ENCODE measurements around the gene CEP83.

DNA sequence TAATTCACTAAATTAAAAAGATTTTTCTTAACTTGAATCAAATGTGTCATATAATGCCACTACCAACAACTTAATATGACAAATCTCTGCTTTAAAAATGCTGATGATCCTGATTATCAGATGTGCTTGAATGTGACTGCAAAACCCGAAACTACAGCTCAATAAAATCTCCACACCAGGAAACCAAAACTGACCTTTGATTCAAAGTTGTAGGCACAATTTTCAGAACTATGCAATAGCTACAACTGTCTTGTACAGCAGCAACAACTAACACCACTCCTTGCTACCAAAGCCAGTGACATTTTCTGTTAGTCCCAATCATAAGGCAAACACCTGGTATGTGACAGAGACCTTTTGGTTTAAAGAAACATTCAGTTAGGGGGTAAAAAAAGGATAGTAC is 147.3 kb downstream of the CEP83 start:
- TF ChIP-seq TCF7L2 (IDR thresholded peaks at IDR 0.05; ENCODE audit: borderline replicate concordance, extremely low read depth, insufficient read depth, insufficient read length) (no peak), POLR2A (IDR thresholded peaks at IDR 0.05; ENCODE audit: borderline replicate concordance, extremely low read depth, insufficient read depth, insufficient read length) (no peak), CBX3 (IDR thresholded peaks at IDR 0.05; ENCODE audit: low read depth) (no peak), FOSL1 (IDR thresholded peaks at IDR 0.05; ENCODE audit: low read depth) (no peak), SP1 (IDR thresholded peaks at IDR 0.05; ENCODE audit: low read depth) (no peak), SRF (IDR thresholded peaks at IDR 0.05; ENCODE audit: low read depth) (no peak), EZH2phosphoT487 (IDR thresholded peaks at IDR 0.05; ENCODE audit: borderline replicate concordance) (no peak), RAD21 (IDR thresholded peaks at IDR 0.05; ENCODE audit: low read depth) (no peak), EZH2 (IDR thresholded peaks at IDR 0.05) (no peak), POLR2AphosphoS5 (IDR thresholded peaks at IDR 0.05; ENCODE audit: low read depth, low read length) (no peak), ELF1 (IDR thresholded peaks at IDR 0.05; ENCODE audit: borderline replicate concordance, low read depth) (no peak)
- TF ChIP-seq, protein P1, sequence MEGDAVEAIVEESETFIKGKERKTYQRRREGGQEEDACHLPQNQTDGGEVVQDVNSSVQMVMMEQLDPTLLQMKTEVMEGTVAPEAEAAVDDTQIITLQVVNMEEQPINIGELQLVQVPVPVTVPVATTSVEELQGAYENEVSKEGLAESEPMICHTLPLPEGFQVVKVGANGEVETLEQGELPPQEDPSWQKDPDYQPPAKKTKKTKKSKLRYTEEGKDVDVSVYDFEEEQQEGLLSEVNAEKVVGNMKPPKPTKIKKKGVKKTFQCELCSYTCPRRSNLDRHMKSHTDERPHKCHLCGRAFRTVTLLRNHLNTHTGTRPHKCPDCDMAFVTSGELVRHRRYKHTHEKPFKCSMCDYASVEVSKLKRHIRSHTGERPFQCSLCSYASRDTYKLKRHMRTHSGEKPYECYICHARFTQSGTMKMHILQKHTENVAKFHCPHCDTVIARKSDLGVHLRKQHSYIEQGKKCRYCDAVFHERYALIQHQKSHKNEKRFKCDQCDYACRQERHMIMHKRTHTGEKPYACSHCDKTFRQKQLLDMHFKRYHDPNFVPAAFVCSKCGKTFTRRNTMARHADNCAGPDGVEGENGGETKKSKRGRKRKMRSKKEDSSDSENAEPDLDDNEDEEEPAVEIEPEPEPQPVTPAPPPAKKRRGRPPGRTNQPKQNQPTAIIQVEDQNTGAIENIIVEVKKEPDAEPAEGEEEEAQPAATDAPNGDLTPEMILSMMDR (IDR thresholded peaks at IDR 0.05 in 2 of 3, conservative IDR thresholded peaks at IDR 0.05 in 1 of 3; ENCODE audit: borderline replicate concordance in 1 of 3, insufficient read depth in 1 of 3, low read depth in 2 of 3, low read length in 2 of 3) = no peak
- TF ChIP-seq, protein P2, sequence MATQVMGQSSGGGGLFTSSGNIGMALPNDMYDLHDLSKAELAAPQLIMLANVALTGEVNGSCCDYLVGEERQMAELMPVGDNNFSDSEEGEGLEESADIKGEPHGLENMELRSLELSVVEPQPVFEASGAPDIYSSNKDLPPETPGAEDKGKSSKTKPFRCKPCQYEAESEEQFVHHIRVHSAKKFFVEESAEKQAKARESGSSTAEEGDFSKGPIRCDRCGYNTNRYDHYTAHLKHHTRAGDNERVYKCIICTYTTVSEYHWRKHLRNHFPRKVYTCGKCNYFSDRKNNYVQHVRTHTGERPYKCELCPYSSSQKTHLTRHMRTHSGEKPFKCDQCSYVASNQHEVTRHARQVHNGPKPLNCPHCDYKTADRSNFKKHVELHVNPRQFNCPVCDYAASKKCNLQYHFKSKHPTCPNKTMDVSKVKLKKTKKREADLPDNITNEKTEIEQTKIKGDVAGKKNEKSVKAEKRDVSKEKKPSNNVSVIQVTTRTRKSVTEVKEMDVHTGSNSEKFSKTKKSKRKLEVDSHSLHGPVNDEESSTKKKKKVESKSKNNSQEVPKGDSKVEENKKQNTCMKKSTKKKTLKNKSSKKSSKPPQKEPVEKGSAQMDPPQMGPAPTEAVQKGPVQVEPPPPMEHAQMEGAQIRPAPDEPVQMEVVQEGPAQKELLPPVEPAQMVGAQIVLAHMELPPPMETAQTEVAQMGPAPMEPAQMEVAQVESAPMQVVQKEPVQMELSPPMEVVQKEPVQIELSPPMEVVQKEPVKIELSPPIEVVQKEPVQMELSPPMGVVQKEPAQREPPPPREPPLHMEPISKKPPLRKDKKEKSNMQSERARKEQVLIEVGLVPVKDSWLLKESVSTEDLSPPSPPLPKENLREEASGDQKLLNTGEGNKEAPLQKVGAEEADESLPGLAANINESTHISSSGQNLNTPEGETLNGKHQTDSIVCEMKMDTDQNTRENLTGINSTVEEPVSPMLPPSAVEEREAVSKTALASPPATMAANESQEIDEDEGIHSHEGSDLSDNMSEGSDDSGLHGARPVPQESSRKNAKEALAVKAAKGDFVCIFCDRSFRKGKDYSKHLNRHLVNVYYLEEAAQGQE (IDR thresholded peaks at IDR 0.05; ENCODE audit: low read depth) = no peak
- TF ChIP-seq, protein P3, sequence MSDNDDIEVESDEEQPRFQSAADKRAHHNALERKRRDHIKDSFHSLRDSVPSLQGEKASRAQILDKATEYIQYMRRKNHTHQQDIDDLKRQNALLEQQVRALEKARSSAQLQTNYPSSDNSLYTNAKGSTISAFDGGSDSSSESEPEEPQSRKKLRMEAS (IDR thresholded peaks at IDR 0.05) = no peak

Measured in HCT116 (cell line).